ENCODE results near the gene ARFGEF2. TPM values are rescaled to one million over a fixed set of nuclear protein-coding genes. Genes with fewer than 3 reads are reported as not detected.

ARFGEF2 gene
- total RNA-seq, 1 donor from 2014 or later: 16.6 TPM

- peaks cover 2% of the 10 kb centered on the region for H3K27me3 Mint-ChIP-seq (ENCODE audit: insufficient read depth, low read depth)
- Histone ChIP-seq H3K27me3 (no peaks in the 10 kb centered on the region), H3K4me3 (no peak overlapping the region), H4K20me1 (ENCODE audit: low read depth) (peaks cover 11% of the 10 kb centered on the region), H3K36me3 (no peaks in the 10 kb centered on the region), H3K79me2 (ENCODE audit: low read depth) (peaks cover 19% of the 10 kb centered on the region), H3K9ac (no peak overlapping the region), H3K27ac (no peak overlapping the region), H3K9me3 (ENCODE audit: low read depth) (no peaks in the 10 kb centered on the region), H2AFZ (replicated peaks) (no peak overlapping the region), H3K4me2 (no peak overlapping the region), H3F3A (ENCODE audit: low read depth) (no peaks in the 10 kb centered on the region), H3K4me1 (peaks cover 5% of the 10 kb centered on the region)
- no peak overlapping the region for H3K27ac Mint-ChIP-seq
- no peaks in the 10 kb centered on the region for H3K9me3 Mint-ChIP-seq
- H3K36me3 Mint-ChIP-seq: peaks cover 4% of the 10 kb centered on the region
- no peak overlapping the region for H3K4me3 Mint-ChIP-seq
- DNase-seq (ENCODE audit: low spot score): no peak
- H3K4me1 Mint-ChIP-seq: peaks cover 14% of the 10 kb centered on the region
- TF ChIP-seq CTCF (IDR thresholded peaks at IDR 0.05) (no peak), EZH2 (IDR thresholded peaks at IDR 0.05) (no peak), EZH2phosphoT487 (IDR thresholded peaks at IDR 0.05) (no peak)
Measured at GRCh38 chr20:49043000-49043399, 121.5 kb downstream of the ARFGEF2 start.

GRCh38 chr20:49045440-49046086, 124.1 kb downstream of the ARFGEF2 start:
- Mint-ChIP-seq H3K36me3 (peaks cover 19% of the 10 kb centered on the region), H3K9me3 (peaks cover 2% of the 10 kb centered on the region), H3K27ac (peak overlapping the region; percentile 96), H3K4me1 (peaks cover 20% of the 10 kb centered on the region), H3K4me3 (peak overlapping the region; percentile 98), H3K27me3 (ENCODE audit: insufficient read depth, low read depth) (peaks cover 2% of the 10 kb centered on the region)
- no peak for DNase-seq (ENCODE audit: low spot score)
- no peaks in the 10 kb centered on the region for H3K9me3 ChIP-seq (ENCODE audit: low read depth)
- peak overlapping the region; percentile 87 for H3K4me2 ChIP-seq
- peaks cover 10% of the 10 kb centered on the region for H3K4me1 ChIP-seq
- H3K27me3 ChIP-seq: no peaks in the 10 kb centered on the region
- peaks cover 35% of the 10 kb centered on the region for H4K20me1 ChIP-seq (ENCODE audit: low read depth)
- no peak overlapping the region for H3K9ac ChIP-seq
- peak overlapping the region; percentile 84 for H3K4me3 ChIP-seq
- peaks cover 12% of the 10 kb centered on the region for H3K36me3 ChIP-seq
- H2AFZ ChIP-seq (replicated peaks): peak overlapping the region; percentile 60
- TF ChIP-seq EZH2 (IDR thresholded peaks at IDR 0.05): no peak
- no peak for TF ChIP-seq CTCF (IDR thresholded peaks at IDR 0.05)
- no peak for TF ChIP-seq EZH2phosphoT487 (IDR thresholded peaks at IDR 0.05)
- H3K79me2 ChIP-seq (ENCODE audit: low read depth): peaks cover 44% of the 10 kb centered on the region
- no peaks in the 10 kb centered on the region for H3F3A ChIP-seq (ENCODE audit: low read depth)
- no peak overlapping the region for H3K27ac ChIP-seq

- Histone ChIP-seq H3K27ac (peak within 1 kb of the TSS; percentile 85), H4K20me1 (ENCODE audit: low read depth) (peaks cover 42% of the 10 kb centered on the region), H3K4me3 (peak within 1 kb of the TSS; percentile 84), H3K79me2 (ENCODE audit: low read depth) (peaks cover 52% of the 10 kb centered on the region), H3F3A (ENCODE audit: low read depth) (no peaks in the 10 kb centered on the region), H3K27me3 (no peaks in the 10 kb centered on the region), H3K9me3 (ENCODE audit: low read depth) (no peaks in the 10 kb centered on the region), H3K36me3 (peaks cover 15% of the 10 kb centered on the region), H3K4me1 (peaks cover 10% of the 10 kb centered on the region), H3K4me2 (peak within 1 kb of the TSS; percentile 87), H3K9ac (peak within 1 kb of the TSS; percentile 96), H2AFZ (replicated peaks) (peak within 1 kb of the TSS; percentile 69)
- peak; percentile 98 for DNase-seq (ENCODE audit: low spot score)
- Mint-ChIP-seq H3K27me3 (ENCODE audit: insufficient read depth, low read depth) (no peaks in the 10 kb centered on the region), H3K9me3 (peaks cover 2% of the 10 kb centered on the region), H3K27ac (peak within 1 kb of the TSS; percentile 96), H3K4me1 (peaks cover 20% of the 10 kb centered on the region), H3K4me3 (peak within 1 kb of the TSS; percentile 98), H3K36me3 (peaks cover 24% of the 10 kb centered on the region)
- peak; percentile 9 for TF ChIP-seq CTCF (IDR thresholded peaks at IDR 0.05)
- TF ChIP-seq EZH2 (IDR thresholded peaks at IDR 0.05): no peak
Measured at GRCh38 chr20:49046087-49046900, 124.8 kb downstream of the ARFGEF2 start, which contains the start of gene CSE1L. TSS of gene CSE1L (plus strand) at chr20:49046312. CDS start at chr20:49058464, 12,152 bp downstream.

Measured in neural progenitor cell (in vitro differentiated cells).